OCI-LY3 (cell line): ENCODE data around the gene CDC37.
"Not testable (repeated sequence)": the region's sequence is repeated elsewhere in the genome, so short reads cannot be mapped to it uniquely, and the experiment has no call there.

Experiments used
- H2AFZ ChIP-seq: fragments of 200-600, 300-600 bp; shearing (Covaris generic); 2 replicates; pipeline ENCODE4 v1.6.0; 2014; ENCODE audit warnings: antibody characterized with exemption, low read depth, low read length
- H3K27ac ChIP-seq: fragments of 200-600, 300-600 bp; sonication (generic); 2 replicates; pipeline ENCODE4 v1.5.1; 2014; ENCODE audit warnings: mild to moderate bottlenecking, low read length, moderate library complexity, mixed read lengths
- H3K27me3 ChIP-seq: fragments of 200-600, 300-600 bp; sonication (generic); 2 replicates; pipeline ENCODE4 v1.6.1; 2014; ENCODE audit warnings: low read depth, low read length, mixed read lengths
- H3K36me3 ChIP-seq: fragments of 200-600, 300-600 bp; sonication (generic); replicated peaks from 2 replicates; pipeline ENCODE3; 2014; ENCODE audit warnings: low read depth, low read length, mixed read lengths
- H3K4me1 ChIP-seq: fragments of 300-600, 200-600 bp; sonication (generic); 2 replicates; pipeline ENCODE4 v1.6.1; 2014; ENCODE audit warnings: low read length, mixed read lengths
- H3K4me2 ChIP-seq: fragments of 200-600, 300-600 bp; sonication (generic); 2 replicates; pipeline ENCODE4 v1.6.1; 2014; ENCODE audit warnings: low read length, mixed read lengths
- H3K4me3 ChIP-seq: fragments of 300-600, 200-600 bp; sonication (generic); 2 replicates; pipeline ENCODE4 v1.5.1; 2014; ENCODE audit warnings: antibody characterized with exemption, mild to moderate bottlenecking, low read length, moderate library complexity
- H3K79me2 ChIP-seq: fragments of 300-600, 200-600 bp; shearing (Covaris generic); 2 replicates; pipeline ENCODE4 v1.6.1; 2014; ENCODE audit warnings: mild to moderate bottlenecking, low read length, mixed read lengths
- H3K9ac ChIP-seq: fragments of 300-600, 200-600 bp; shearing (Covaris generic); 2 replicates; pipeline ENCODE4 v1.6.0; 2014; ENCODE audit warnings: mild to moderate bottlenecking, low read length, moderate library complexity
- H3K9me3 ChIP-seq: fragments of 200-600, 300-600 bp; shearing (Covaris generic); 2 replicates; pipeline ENCODE4 v1.6.1; 2014; ENCODE audit warnings: low read length, mixed read lengths; ENCODE audit not compliant: insufficient read depth
- H4K20me1 ChIP-seq: fragments of 200-600, 300-600 bp; sonication (generic); 2 replicates; pipeline ENCODE4 v1.6.1; 2016; ENCODE audit warnings: low read length, mixed read lengths; ENCODE audit not compliant: insufficient read depth
- EZH2phosphoT487 ChIP-seq: fragments of 200-600 bp; shearing (Covaris generic); IDR thresholded peaks from 2 replicates; pipeline ENCODE4 v1.6.1; 2018; ENCODE audit warnings: antibody characterized with exemption, mixed run types, low read depth
- TF ChIP-seq, protein P1 (sequence below): fragments of 200-600, 300-600 bp; sonication (generic); IDR thresholded peaks from 2 replicates; pipeline ENCODE4 v1.5.1; 2014; ENCODE audit warnings: antibody characterized with exemption, low read length, low read depth

Gene CDC37

GRCh38 chr19:10402441-10403038, 802 bp downstream of the CDC37 start:
- H3K27me3 ChIP-seq = peaks cover 9% of the 10 kb centered on the region
- H3K36me3 ChIP-seq = peaks cover 20% of the 10 kb centered on the region
- H2AFZ ChIP-seq = no peak overlapping the region
- peak overlapping the region; percentile 93 for H3K9ac ChIP-seq
- no peaks in the 10 kb centered on the region for H3K9me3 ChIP-seq
- peak overlapping the region; percentile 88 for H3K4me3 ChIP-seq
- H3K4me2 ChIP-seq = peak overlapping the region; percentile 90
- H4K20me1 ChIP-seq = peaks cover 23% of the 10 kb centered on the region
- H3K79me2 ChIP-seq = peaks cover 58% of the 10 kb centered on the region
- peaks cover 25% of the 10 kb centered on the region for H3K4me1 ChIP-seq
- H3K27ac ChIP-seq = peak overlapping the region; percentile 18
- no peak for TF ChIP-seq EZH2phosphoT487
- TF ChIP-seq, protein P1, sequence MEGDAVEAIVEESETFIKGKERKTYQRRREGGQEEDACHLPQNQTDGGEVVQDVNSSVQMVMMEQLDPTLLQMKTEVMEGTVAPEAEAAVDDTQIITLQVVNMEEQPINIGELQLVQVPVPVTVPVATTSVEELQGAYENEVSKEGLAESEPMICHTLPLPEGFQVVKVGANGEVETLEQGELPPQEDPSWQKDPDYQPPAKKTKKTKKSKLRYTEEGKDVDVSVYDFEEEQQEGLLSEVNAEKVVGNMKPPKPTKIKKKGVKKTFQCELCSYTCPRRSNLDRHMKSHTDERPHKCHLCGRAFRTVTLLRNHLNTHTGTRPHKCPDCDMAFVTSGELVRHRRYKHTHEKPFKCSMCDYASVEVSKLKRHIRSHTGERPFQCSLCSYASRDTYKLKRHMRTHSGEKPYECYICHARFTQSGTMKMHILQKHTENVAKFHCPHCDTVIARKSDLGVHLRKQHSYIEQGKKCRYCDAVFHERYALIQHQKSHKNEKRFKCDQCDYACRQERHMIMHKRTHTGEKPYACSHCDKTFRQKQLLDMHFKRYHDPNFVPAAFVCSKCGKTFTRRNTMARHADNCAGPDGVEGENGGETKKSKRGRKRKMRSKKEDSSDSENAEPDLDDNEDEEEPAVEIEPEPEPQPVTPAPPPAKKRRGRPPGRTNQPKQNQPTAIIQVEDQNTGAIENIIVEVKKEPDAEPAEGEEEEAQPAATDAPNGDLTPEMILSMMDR = no peak

DNA sequence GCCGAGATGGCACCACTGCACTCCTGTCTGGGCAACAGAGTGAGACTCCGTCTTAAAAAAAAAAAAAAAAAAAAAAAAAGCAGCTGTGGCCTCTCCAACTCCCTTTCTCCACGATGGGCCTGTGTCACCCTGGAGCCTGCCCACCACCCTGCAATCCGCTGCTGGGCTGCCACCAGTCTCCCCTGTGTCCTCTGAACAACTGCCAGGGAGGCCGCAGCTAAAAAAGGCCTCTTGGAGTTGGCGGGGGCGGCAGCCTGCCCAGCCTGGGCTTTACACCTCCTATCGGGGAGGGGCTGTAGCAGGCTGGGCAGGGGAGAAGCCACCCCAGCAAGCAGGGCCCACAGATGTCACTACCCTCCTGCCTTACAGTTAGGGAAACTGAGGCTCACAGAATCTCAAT, 3.5 kb downstream of the CDC37 start:
- Histone ChIP-seq H3K79me2 (peaks cover 68% of the 10 kb centered on the region), H3K4me1 (peaks cover 23% of the 10 kb centered on the region), H3K27ac (no peak overlapping the region), H3K9ac (no peak overlapping the region), H3K4me2 (no peak overlapping the region), H3K36me3 (peaks cover 26% of the 10 kb centered on the region), H3K4me3 (no peak overlapping the region), H4K20me1 (peaks cover 27% of the 10 kb centered on the region), H2AFZ (no peak overlapping the region), H3K9me3 (no peaks in the 10 kb centered on the region), H3K27me3 (peaks cover 2% of the 10 kb centered on the region)
- TF ChIP-seq EZH2phosphoT487 = no peak
- TF ChIP-seq, protein P1 = no peak

- H3K27me3 ChIP-seq, H3K4me3 ChIP-seq, H3K4me2 ChIP-seq, H3K27ac ChIP-seq, H2AFZ ChIP-seq, H3K9ac ChIP-seq, H3K9me3 ChIP-seq: not testable (repeated sequence)
- Histone ChIP-seq H3K4me1 (peaks cover 18% of the 10 kb centered on the region), H3K79me2 (peaks cover 68% of the 10 kb centered on the region), H4K20me1 (peaks cover 27% of the 10 kb centered on the region), H3K36me3 (peaks cover 28% of the 10 kb centered on the region)
Measured at GRCh38 chr19:10399340-10399739, 4.0 kb downstream of the CDC37 start.

DNA sequence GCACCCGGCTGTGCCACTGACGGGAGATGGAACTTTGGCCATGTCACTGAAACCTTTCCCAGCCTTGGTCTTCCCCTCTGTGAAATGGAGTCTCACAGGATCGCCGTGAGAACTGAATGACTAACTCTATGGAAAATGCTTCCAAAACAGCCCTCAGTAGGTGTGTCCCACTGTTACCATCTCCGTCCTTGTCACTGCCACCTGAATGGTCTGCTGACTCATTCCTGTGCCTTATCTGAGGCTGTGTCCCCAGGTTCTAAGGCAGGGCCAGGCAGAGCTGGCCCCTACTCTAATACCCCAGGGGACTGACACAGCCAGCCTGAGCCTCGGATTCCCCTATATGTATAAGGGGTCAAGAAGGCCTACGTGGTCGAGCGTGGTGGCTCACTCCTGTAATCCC, 4.5 kb downstream of the CDC37 start:
- Histone ChIP-seq H3K4me2 (no peak overlapping the region), H4K20me1 (peaks cover 27% of the 10 kb centered on the region), H3K27ac (no peak overlapping the region), H2AFZ (no peak overlapping the region), H3K4me3 (no peak overlapping the region), H3K9me3 (no peaks in the 10 kb centered on the region), H3K9ac (no peak overlapping the region), H3K79me2 (peaks cover 68% of the 10 kb centered on the region), H3K36me3 (peaks cover 28% of the 10 kb centered on the region), H3K27me3 (no peaks in the 10 kb centered on the region), H3K4me1 (peaks cover 17% of the 10 kb centered on the region)
- TF ChIP-seq EZH2phosphoT487 = no peak
- TF ChIP-seq, protein P1 = no peak
